ENCODE data around the gene KIF19. TPM values are rescaled to one million over a fixed set of nuclear protein-coding genes. Genes with fewer than 3 reads are reported as not detected.

KIF19 gene
- total and polyA plus RNA-seq, 4 donors, result 0.42 to 2.1 (median 0.83) TPM

- TF ChIP-seq ZBTB33 (IDR thresholded peaks at IDR 0.05) (no peak), TAF1 (conservative IDR thresholded peaks at IDR 0.05) (no peak), SP1 (IDR thresholded peaks at IDR 0.05) (no peak), HNF4G (IDR thresholded peaks at IDR 0.05) (no peak), ATF3 (IDR thresholded peaks at IDR 0.05) (no peak), EGR1 (IDR thresholded peaks at IDR 0.05; ENCODE audit: low read depth in 2 of 2) (no peak)
Observed at GRCh38 chr17:74332763-74333283, 6.8 kb downstream of the KIF19 start (continued).

GRCh38 chr17:74334393-74335039, 8.5 kb downstream of the KIF19 start:
- Histone ChIP-seq H3K9ac (ENCODE audit: low read depth in 1 of 2, low read length in 2 of 2) (no peak overlapping the region), H3K4me3 (ENCODE audit: low read depth in 1 of 3, low read length in 3 of 3) (no peak overlapping the region), H3K27me3 (ENCODE audit: control insufficient read depth in 4 of 4, insufficient read depth in 4 of 4, low read length in 3 of 4) (no peaks in the 10 kb centered on the region), H3K4me1 (ENCODE audit: control insufficient read depth in 4 of 4, insufficient read depth in 4 of 4, low read length in 3 of 4) (no peaks in the 10 kb centered on the region), H3K9me3 (ENCODE audit: control insufficient read depth in 4 of 4, low read length in 3 of 4) (no peaks in the 10 kb centered on the region), H3K27ac (ENCODE audit: low read depth in 1 of 2, low read length in 2 of 2) (no peak overlapping the region), H3K36me3 (ENCODE audit: control insufficient read depth in 4 of 4, insufficient read depth in 3 of 4, low read depth in 1 of 4, low read length in 3 of 4) (no peaks in the 10 kb centered on the region)
- WGBS, result 84% methylated on average over 2 of the region's 2 CpGs
- TF ChIP-seq HNF4G (IDR thresholded peaks at IDR 0.05) (no peak), HNF4A (conservative IDR thresholded peaks at IDR 0.05) (no peak), NR2F2 (IDR thresholded peaks at IDR 0.05) (no peak), SP1 (IDR thresholded peaks at IDR 0.05) (no peak), YY1 (IDR thresholded peaks at IDR 0.05) (no peak), EGR1 (IDR thresholded peaks at IDR 0.05; ENCODE audit: low read depth in 2 of 2) (no peak), RXRA (IDR thresholded peaks at IDR 0.05) (no peak), GABPA (IDR thresholded peaks at IDR 0.05 in 1 of 2, conservative IDR thresholded peaks at IDR 0.05 in 1 of 2) (no peak), CTCF (IDR thresholded peaks at IDR 0.05; ENCODE audit: low read depth, low read length, missing input control) (no peak), ATF3 (IDR thresholded peaks at IDR 0.05) (no peak), TAF1 (conservative IDR thresholded peaks at IDR 0.05) (no peak), RAD21 (IDR thresholded peaks at IDR 0.05) (no peak), JUND (IDR thresholded peaks at IDR 0.05) (no peak), FOXA1 (IDR thresholded peaks at IDR 0.05) (no peak), ZBTB33 (IDR thresholded peaks at IDR 0.05) (no peak), FOXA2 (IDR thresholded peaks at IDR 0.05) (no peak), MAX (IDR thresholded peaks at IDR 0.05) (no peak), REST (IDR thresholded peaks at IDR 0.05) (no peak)
- DNase-seq (ENCODE audit: low spot score), result no peak

All from liver (tissue), 9 donors.